ENCODE results near the gene ZNF566. TPM values are rescaled to one million over a fixed set of nuclear protein-coding genes. Genes with fewer than 3 reads are reported as not detected.

The ZNF566 gene
- total RNA-seq, 2 experiments from 2014 or later, result 5.6 to 6.5 TPM

GRCh38 chr19:36409841-36410240, 79.5 kb downstream of the ZNF566 start:
- H3K36me3 Mint-ChIP-seq (ENCODE audit: low read depth), result peaks cover 81% of the 10 kb centered on the region
- no peak overlapping the region for H3K27ac Mint-ChIP-seq
- POLR2A ChIA-PET, result no interaction called here
- H3K4me3 Mint-ChIP-seq, result no peak overlapping the region
- CTCF ChIA-PET, result no interaction called here
- ATAC-seq (no peak), DNase-seq (no peak)
- no peaks in the 10 kb centered on the region for H3K27me3 Mint-ChIP-seq
- intact Hi-C loops (cut with micrococcal nuclease), result no loop called here
- peaks cover 39% of the 10 kb centered on the region for H3K9me3 Mint-ChIP-seq
- H3K4me1 Mint-ChIP-seq (ENCODE audit: low read depth), result peaks cover 3% of the 10 kb centered on the region
- no peak for TF ChIP-seq CTCF (IDR thresholded peaks at IDR 0.05)

GRCh38 chr19:36408101-36408500, 81.3 kb downstream of the ZNF566 start:
- ChIA-PET CTCF (no interaction called here), POLR2A (interaction anchor here (0.7 kb wide), 1 partner anchor 80 kb away, joined by 3 read pairs; no protein-coding TSS in a partner anchor)
- H3K9me3 Mint-ChIP-seq, result peaks cover 42% of the 10 kb centered on the region
- peaks cover 3% of the 10 kb centered on the region for H3K4me1 Mint-ChIP-seq (ENCODE audit: low read depth)
- no peak overlapping the region for H3K27ac Mint-ChIP-seq
- H3K4me3 Mint-ChIP-seq, result no peak overlapping the region
- no peak for TF ChIP-seq CTCF (IDR thresholded peaks at IDR 0.05)
- peaks cover 86% of the 10 kb centered on the region for H3K36me3 Mint-ChIP-seq (ENCODE audit: low read depth)
- no peak for ATAC-seq
- no peaks in the 10 kb centered on the region for H3K27me3 Mint-ChIP-seq
- intact Hi-C loops (cut with micrococcal nuclease), result no loop called here
- no peak for DNase-seq

- Mint-ChIP-seq H3K9me3 (peaks cover 44% of the 10 kb centered on the region), H3K4me3 (no peak overlapping the region), H3K27me3 (no peaks in the 10 kb centered on the region), H3K36me3 (ENCODE audit: low read depth) (peaks cover 88% of the 10 kb centered on the region), H3K4me1 (ENCODE audit: low read depth) (no peaks in the 10 kb centered on the region), H3K27ac (no peak overlapping the region)
- ATAC-seq, result no peak
- intact Hi-C loops (cut with micrococcal nuclease), result no loop called here
- CTCF ChIA-PET, result no interaction called here
- no peak for TF ChIP-seq CTCF (IDR thresholded peaks at IDR 0.05)
- no peak for DNase-seq
- POLR2A ChIA-PET, result no interaction called here
Measured at GRCh38 chr19:36404498-36404897, 84.9 kb downstream of the ZNF566 start.

- no peak overlapping the region for H3K4me3 Mint-ChIP-seq
- ATAC-seq, result no peak
- no peaks in the 10 kb centered on the region for H3K27me3 Mint-ChIP-seq
- H3K27ac Mint-ChIP-seq, result no peak overlapping the region
- intact Hi-C loops (cut with micrococcal nuclease), result no loop called here
- H3K9me3 Mint-ChIP-seq, result peaks cover 40% of the 10 kb centered on the region
- peaks cover 87% of the 10 kb centered on the region for H3K36me3 Mint-ChIP-seq (ENCODE audit: low read depth)
- no peaks in the 10 kb centered on the region for H3K4me1 Mint-ChIP-seq (ENCODE audit: low read depth)
- no peak for DNase-seq
- ChIA-PET CTCF (no interaction called here), POLR2A (no interaction called here)
- TF ChIP-seq CTCF (IDR thresholded peaks at IDR 0.05), result no peak
Measured at GRCh38 chr19:36401475-36401874, 87.9 kb downstream of the ZNF566 start.

- ATAC-seq, result no peak
- ChIA-PET CTCF (no interaction called here), POLR2A (no interaction called here)
- Mint-ChIP-seq H3K4me1 (ENCODE audit: low read depth) (no peaks in the 10 kb centered on the region), H3K4me3 (no peak overlapping the region), H3K9me3 (peaks cover 46% of the 10 kb centered on the region), H3K27ac (no peak overlapping the region), H3K36me3 (ENCODE audit: low read depth) (peaks cover 84% of the 10 kb centered on the region), H3K27me3 (no peaks in the 10 kb centered on the region)
- no peak for TF ChIP-seq CTCF (IDR thresholded peaks at IDR 0.05)
- no peak for DNase-seq
- intact Hi-C loops (cut with micrococcal nuclease), result no loop called here
Measured at GRCh38 chr19:36398571-36398970, 90.8 kb downstream of the ZNF566 start.

Other genes with a start within 250 kb of the ZNF566 start
- gene ZFP14, start 110.4 kb downstream of the ZNF566 start, total RNA-seq, result 1 to 10 TPM; 1.9 to 2.1 TPM
- gene ZFP82, start 70.9 kb downstream of the ZNF566 start, total RNA-seq, result 1 to 10 TPM; 7.0 to 7.9 TPM
- 1 to 10 TPM; 3.7 to 6.4 TPM for gene ZNF260, start 38.7 kb upstream of the ZNF566 start, total RNA-seq
- gene ZNF529, start 83.7 kb upstream of the ZNF566 start, total RNA-seq, result 10 to 100 TPM; 18.5 to 19.2 TPM
- gene ZNF382, start 115.8 kb upstream of the ZNF566 start, total RNA-seq, result 10 to 100 TPM; 10.1 to 10.8 TPM
- 1 to 10 TPM; 5.2 to 6.0 TPM for gene ZNF461, start 177.3 kb upstream of the ZNF566 start, total RNA-seq
- gene ZNF567, start 198.1 kb upstream of the ZNF566 start, total RNA-seq, result 1 to 10 TPM; 6.4 to 7.6 TPM

Measured in activated CD8-positive, alpha-beta T cell treated with anti-CD3 and anti-CD28 coated beads for 36 hours (primary cell).